HCT116 (cell line): ENCODE results near the gene COL19A1. TPM values are rescaled to one million over a fixed set of nuclear protein-coding genes. Genes with fewer than 3 reads are reported as not detected.

Experiments used
- ATAC-seq: fragments of 200-7000 bp; cut with Tn5 transposase; 2 replicates; pipeline ENCODE4 v1.9.1; 2020; ENCODE audit warnings: mild to moderate bottlenecking, moderate library complexity
- BruUV-seq: library from RNA; stranded (reverse); fragments of 400-500 nt; replicated peaks from 2 replicates; lab custom pipeline; 2021; lab: Mats Ljungman, UMichigan
- CTCF ChIA-PET: fragments of 300-600 bp; sonication (Branson Sonifier 250); formaldehyde crosslinking; loops from one replicate; lab custom pipeline; 2021; ENCODE audit warnings: antibody characterized with exemption; lab: Charles Lee
- POLR2A ChIA-PET: fragments of 300-600, 350-600 bp; sonication (Branson Sonifier 250); formaldehyde crosslinking; loops from one replicate; lab custom pipeline; 2021; ENCODE audit warnings: antibody characterized with exemption; lab: Charles Lee
- RAD21 ChIA-PET, 2 experiments: fragments of 300-600 bp; sonication (Branson Sonifier 250); formaldehyde crosslinking; loops; one replicate each; lab custom pipeline; 2023; ENCODE audit warnings: low total read pairs in 2 of 2; ENCODE audit not compliant: uncharacterized antibody in 2 of 2, unreplicated experiment in 2 of 2, low non-redundant PET in 1 of 2; lab: Charles Lee
- DNase-seq: peaks from one replicate; pipeline ENCODE4 v3.0.0-alpha.2; 2010; ENCODE audit warnings: low read depth, low spot score
- H2AFZ ChIP-seq: fragments of 200-600 bp; shearing (Covaris generic), sonication (generic); 2 replicates; pipeline ENCODE4 v1.6.1; 2017; ENCODE audit warnings: low read depth, mixed run types, mixed read lengths, antibody characterized with exemption, low read length; ENCODE audit not compliant: poor library complexity, severe bottlenecking
- H3K27ac ChIP-seq: 2 replicates; pipeline ENCODE4 v1.5.1; 2012; ENCODE audit warnings: low read depth, low read length
- H3K27me3 ChIP-seq: fragments of 200-600 bp; sonication (generic); 2 replicates; pipeline ENCODE4 v1.6.1; 2016; ENCODE audit warnings: mixed run types, low read length, mixed read lengths; ENCODE audit not compliant: insufficient read depth
- H3K36me3 ChIP-seq, 2 experiments: fragments of 200-500 bp in 1 of 2; fragments of 200-600 bp in 1 of 2; sonication (Bioruptor generic) in 1 of 2; sonication (generic) in 1 of 2; 2 replicates each; pipeline versions ENCODE4 v1.5.1 to v1.6.1; 2014 to 2016; ENCODE audit warnings: low read length in 2 of 2, inconsistent platforms in 1 of 2, mixed read lengths in 1 of 2, mixed run types in 1 of 2; ENCODE audit not compliant: insufficient read depth in 2 of 2, control insufficient read depth in 1 of 2
- H3K4me1 ChIP-seq, 2 experiments: fragments of 200-600 bp in 1 of 2; sonication (generic) in 1 of 2; 2 replicates each; pipeline versions ENCODE4 v1.5.1 to v1.6.1; 2012 to 2017; ENCODE audit warnings: low read length in 2 of 2, inconsistent platforms in 1 of 2, mild to moderate bottlenecking in 1 of 2, mixed read lengths in 1 of 2, mixed run types in 1 of 2, moderate library complexity in 1 of 2; ENCODE audit not compliant: insufficient read depth in 2 of 2, control insufficient read depth in 1 of 2
- H3K4me2 ChIP-seq: fragments of 200-600 bp; sonication (generic); 2 replicates; pipeline ENCODE4 v1.6.1; 2017; ENCODE audit warnings: mixed run types, low read length, mixed read lengths
- H3K4me3 ChIP-seq, 2 experiments: fragments of 200-600 bp in 1 of 2; sonication (generic) in 1 of 2; replicated peaks in 1 of 2; 2 replicates each; pipeline ENCODE4 v1.5.1; 2011 to 2016; ENCODE audit warnings: low read length in 2 of 2, control low read depth in 1 of 2, low read depth in 1 of 2, mild to moderate bottlenecking in 1 of 2, mixed read lengths in 1 of 2, mixed run types in 1 of 2
- H3K79me2 ChIP-seq: fragments of 200-600 bp; sonication (generic); 2 replicates; pipeline ENCODE4 v1.6.1; 2017; ENCODE audit warnings: mild to moderate bottlenecking, mixed run types, low read length, moderate library complexity, mixed read lengths; ENCODE audit not compliant: insufficient read depth
- H3K9ac ChIP-seq: fragments of 200-600 bp; sonication (generic); 2 replicates; pipeline ENCODE4 v1.6.1; 2016; ENCODE audit warnings: low read length, mixed read lengths
- H3K9me2 ChIP-seq: fragments of 200-600 bp; sonication (generic), shearing (Covaris generic); 2 replicates; pipeline ENCODE4 v1.6.1; 2017; ENCODE audit warnings: mixed run types, mild to moderate bottlenecking, moderate library complexity; ENCODE audit not compliant: insufficient read depth
- H3K9me3 ChIP-seq, 2 experiments: fragments of 200-500 bp in 1 of 2; fragments of 200-600 bp in 1 of 2; sonication (Bioruptor generic) in 1 of 2; sonication (generic) in 1 of 2; 2 replicates each; pipeline ENCODE4 v1.6.1; 2014 to 2017; ENCODE audit warnings: low read length in 2 of 2, mixed read lengths in 2 of 2, inconsistent platforms in 1 of 2, low read depth in 1 of 2, mild to moderate bottlenecking in 1 of 2, mixed run types in 1 of 2, moderate library complexity in 1 of 2; ENCODE audit not compliant: control insufficient read depth in 1 of 2, insufficient read depth in 1 of 2
- H4K20me1 ChIP-seq: fragments of 200-600 bp; sonication (generic), shearing (Covaris generic); 2 replicates; pipeline ENCODE4 v1.6.1; 2017; ENCODE audit warnings: mixed run types, mild to moderate bottlenecking, moderate library complexity; ENCODE audit not compliant: insufficient read depth
- ATF3 ChIP-seq: IDR thresholded peaks from 2 replicates; pipeline ENCODE4 v1.6.1; 2012
- CEBPB ChIP-seq: IDR thresholded peaks from 2 replicates; pipeline ENCODE4 v1.6.1; 2012; ENCODE audit warnings: low read depth
- CTCF ChIP-seq, 3 experiments: fragments of 200-600 bp in 1 of 3; sonication (generic) in 1 of 3; IDR thresholded peaks in 2 of 3; conservative IDR thresholded peaks in 1 of 3; 2 replicates each; pipeline ENCODE4 v1.5.1; 2012 to 2017; ENCODE audit warnings: low read depth in 2 of 3, low read length in 2 of 3, antibody characterized with exemption in 1 of 3, borderline replicate concordance in 1 of 3, control low read depth in 1 of 3, mild to moderate bottlenecking in 1 of 3, mixed read lengths in 1 of 3, mixed run types in 1 of 3, moderate library complexity in 1 of 3; ENCODE audit not compliant: insufficient read depth in 1 of 3
- EGR1 ChIP-seq: IDR thresholded peaks from 2 replicates; pipeline ENCODE4 v1.6.1; 2012; ENCODE audit warnings: low read depth
- ELF1 ChIP-seq: IDR thresholded peaks from 2 replicates; pipeline ENCODE4 v1.6.1; 2012; ENCODE audit warnings: low read depth, borderline replicate concordance
- EZH2phosphoT487 ChIP-seq: fragments of 200-600 bp; IDR thresholded peaks from 2 replicates; pipeline ENCODE4 v1.6.1; 2018; ENCODE audit warnings: antibody characterized with exemption, borderline replicate concordance
- FOSL1 ChIP-seq: IDR thresholded peaks from 2 replicates; pipeline ENCODE4 v1.6.1; 2012; ENCODE audit warnings: low read depth
- JUND ChIP-seq: IDR thresholded peaks from 2 replicates; pipeline ENCODE4 v1.6.1; 2012
- POLR2A ChIP-seq: IDR thresholded peaks from 2 replicates; pipeline ENCODE4 v1.7.0; 2011; ENCODE audit warnings: borderline replicate concordance; ENCODE audit not compliant: insufficient read depth, insufficient read length; ENCODE audit errors: extremely low read depth
- POLR2AphosphoS5 ChIP-seq: IDR thresholded peaks from 2 replicates; pipeline ENCODE4 v1.6.1; 2011; ENCODE audit warnings: mild to moderate bottlenecking, low read depth, low read length, moderate library complexity
- REST ChIP-seq: IDR thresholded peaks from 2 replicates; pipeline ENCODE4 v1.6.1; 2012; ENCODE audit warnings: low read depth
- SIN3A ChIP-seq: IDR thresholded peaks from 2 replicates; pipeline ENCODE4 v1.6.1; 2012; ENCODE audit warnings: low read depth
- SP1 ChIP-seq: IDR thresholded peaks from 2 replicates; pipeline ENCODE4 v1.6.1; 2012; ENCODE audit warnings: low read depth
- YY1 ChIP-seq: IDR thresholded peaks from 2 replicates; pipeline ENCODE4 v1.6.1; 2011; ENCODE audit warnings: low read length, low read depth, moderate library complexity, mild to moderate bottlenecking; ENCODE audit not compliant: insufficient replicate concordance; ENCODE audit errors: extremely low read depth
- ZFX ChIP-seq: fragments of 450-650 bp; IDR thresholded peaks from 2 replicates; pipeline ENCODE4 v1.6.1; 2017
- ZNF274 ChIP-seq: fragments of 200-500 bp; sonication (Bioruptor generic); IDR thresholded peaks from 2 replicates; pipeline ENCODE4 v1.6.1; 2014; ENCODE audit warnings: mild to moderate bottlenecking, low read depth, low read length, inconsistent platforms
- intact Hi-C: fragments of 100-400 bp; cut with micrococcal nuclease; formaldehyde crosslinking; loops from 2 replicates; pipeline ENCODE4 v1.10.0; 2022
- total RNA-seq: library from RNA; stranded (reverse); gene quantifications from one replicate; pipeline ENCODE4 v1.2.1, GENCODE V29; 2021; ENCODE audit not compliant: unreplicated experiment
- TF ChIP-seq, protein P1 (sequence below): IDR thresholded peaks from 2 replicates; pipeline ENCODE4 v1.6.1; 2012

COL19A1 gene
- total RNA-seq, 1 experiment from 2014 or later = not detected

DNA sequence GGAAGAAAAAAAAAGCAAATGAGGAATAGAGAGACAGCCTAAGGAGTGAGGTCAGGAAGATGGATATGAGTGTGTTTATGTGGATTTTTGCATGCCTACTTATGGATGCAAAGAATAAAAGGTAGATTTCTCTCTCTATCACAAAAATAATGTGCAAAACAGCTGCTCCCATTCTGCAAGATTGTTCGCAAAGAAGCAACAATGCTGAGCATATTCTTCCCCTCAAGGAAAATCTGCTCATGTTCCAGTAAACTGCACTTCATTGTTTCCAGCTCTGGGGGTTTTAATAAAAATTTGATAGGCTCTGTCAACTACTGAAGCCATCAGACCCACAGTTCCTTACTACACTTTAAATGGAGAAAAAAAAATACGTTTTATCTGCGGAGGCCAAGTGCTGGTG is 259.2 kb downstream of the COL19A1 start:
- Histone ChIP-seq H3K9me3 (no peaks in the 10 kb centered on the region), H4K20me1 (no peaks in the 10 kb centered on the region), H3K4me2 (no peak overlapping the region), H3K79me2 (no peaks in the 10 kb centered on the region), H2AFZ (no peak overlapping the region), H3K9me2 (no peaks in the 10 kb centered on the region), H3K27ac (no peak overlapping the region), H3K36me3 (no peaks in the 10 kb centered on the region), H3K4me1 (no peaks in the 10 kb centered on the region), H3K9ac (no peak overlapping the region)
- ChIA-PET POLR2A (no interaction called here), CTCF (interaction anchor here (1.3 kb wide), 1 partner anchor 329 kb away, joined by 3 read pairs; the partner anchor contains the start of gene LMBRD1), RAD21 (no interaction called here)
- no TSS peak for BruUV-seq
- DNase-seq = no peak
- intact Hi-C loops = no loop called here
- TF ChIP-seq YY1 (no peak), EZH2phosphoT487 (no peak), ELF1 (no peak), ZFX (no peak), CEBPB (no peak), SP1 (no peak), SIN3A (no peak), POLR2AphosphoS5 (no peak), ATF3 (no peak), ZNF274 (no peak), EGR1 (no peak), POLR2A (no peak), FOSL1 (no peak)
- TF ChIP-seq, protein P1, sequence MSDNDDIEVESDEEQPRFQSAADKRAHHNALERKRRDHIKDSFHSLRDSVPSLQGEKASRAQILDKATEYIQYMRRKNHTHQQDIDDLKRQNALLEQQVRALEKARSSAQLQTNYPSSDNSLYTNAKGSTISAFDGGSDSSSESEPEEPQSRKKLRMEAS = no peak
- TF ChIP-seq, all 23 proteins: peak for 0
- H3K4me3 ChIP-seq = no peak overlapping the region
- H3K27me3 ChIP-seq = peaks cover 13% of the 10 kb centered on the region; the same call in 1 of the 2 replicates
- ATAC-seq = no peak

DNA sequence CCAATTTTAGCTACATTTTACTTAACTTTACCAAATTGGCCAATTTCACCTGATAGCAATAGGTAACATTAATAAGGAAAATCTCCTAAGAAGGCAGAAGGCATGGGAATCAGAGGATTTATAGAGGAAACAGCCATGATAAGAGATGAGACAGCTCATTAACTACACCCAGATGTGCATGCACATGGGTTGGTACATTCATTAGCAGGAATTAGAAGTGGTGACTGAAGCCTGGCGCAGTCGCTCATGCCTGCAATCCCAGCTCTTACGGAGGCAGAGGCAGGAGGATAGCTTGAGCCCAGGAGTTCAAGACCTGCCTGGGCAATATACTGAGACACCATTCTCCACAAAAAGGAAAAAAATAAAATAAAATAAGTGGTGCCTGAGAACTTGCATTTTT is 263.0 kb downstream of the COL19A1 start:
- TF ChIP-seq JUND (no peak), CTCF (IDR thresholded peaks at IDR 0.05 in 2 of 3, conservative IDR thresholded peaks at IDR 0.05 in 1 of 3; ENCODE audit: borderline replicate concordance in 1 of 3, insufficient read depth in 1 of 3, low read depth in 2 of 3, low read length in 2 of 3) (no peak), SP1 (no peak), REST (no peak)

More for the DNA sequence above, 263.0 kb downstream of the COL19A1 start:
- Histone ChIP-seq H3K36me3 (no peaks in the 10 kb centered on the region), H3K9me3 (no peaks in the 10 kb centered on the region), H3K4me1 (no peaks in the 10 kb centered on the region), H3K4me3 (no peak overlapping the region), H2AFZ (no peak overlapping the region), H3K9me2 (no peaks in the 10 kb centered on the region), H3K9ac (no peak overlapping the region), H3K79me2 (no peaks in the 10 kb centered on the region), H3K27ac (no peak overlapping the region), H3K4me2 (no peak overlapping the region), H3K27me3 (peaks cover 22% of the 10 kb centered on the region; the same call in 1 of the 2 replicates), H4K20me1 (no peaks in the 10 kb centered on the region)
- intact Hi-C loops = no loop called here
- no peak for DNase-seq
- CTCF ChIA-PET = no interaction called here
- POLR2A ChIA-PET = no interaction called here
- BruUV-seq = no TSS peak
- no peak for ATAC-seq
- RAD21 ChIA-PET = no interaction called here
